H9 (cell line): ENCODE results near the gene COL19A1. TPM values are rescaled to one million over a fixed set of nuclear protein-coding genes. Genes with fewer than 3 reads are reported as not detected.

ENCODE experiments used
- DNase-seq: peaks from one replicate; pipeline ENCODE4 v3.0.0-alpha.2; 2017
- H2AFZ ChIP-seq: one replicate; pipeline ENCODE4 v1.6.1; 2013; ENCODE audit warnings: mild to moderate bottlenecking, low read length, control low read depth, moderate library complexity
- H2AK5ac ChIP-seq: 2 replicates; pipeline ENCODE4 v1.6.1; 2013; ENCODE audit warnings: low read length, control low read depth, mixed read lengths; ENCODE audit not compliant: insufficient read length
- H2BK120ac ChIP-seq: one replicate; pipeline ENCODE4 v1.6.1; 2013; ENCODE audit warnings: low read depth, mild to moderate bottlenecking, low read length, control low read depth, inconsistent platforms; ENCODE audit not compliant: poor library complexity, severe bottlenecking
- H2BK12ac ChIP-seq: 2 replicates; pipeline ENCODE4 v1.6.1; 2013; ENCODE audit warnings: low read length, control low read depth, mixed read lengths, low read depth; ENCODE audit not compliant: insufficient read length
- H2BK15ac ChIP-seq: 2 replicates; pipeline ENCODE4 v1.6.1; 2013; ENCODE audit warnings: low read depth, low read length, control low read depth
- H2BK20ac ChIP-seq: one replicate; pipeline ENCODE4 v1.6.1; 2013; ENCODE audit warnings: low read depth, mild to moderate bottlenecking, low read length, control low read depth, inconsistent platforms; ENCODE audit not compliant: poor library complexity, severe bottlenecking
- H2BK5ac ChIP-seq: 2 replicates; pipeline ENCODE4 v1.6.1; 2013; ENCODE audit warnings: low read length, control low read depth, mixed read lengths; ENCODE audit not compliant: insufficient read length
- H3K14ac ChIP-seq: 2 replicates; pipeline ENCODE4 v1.6.1; 2013; ENCODE audit warnings: low read length, control low read depth; ENCODE audit not compliant: insufficient read depth
- H3K18ac ChIP-seq: 2 replicates; pipeline ENCODE4 v1.6.1; 2013; ENCODE audit warnings: low read depth, mild to moderate bottlenecking, mixed read lengths, low read length, control low read depth; ENCODE audit not compliant: insufficient read length
- H3K23ac ChIP-seq: 2 replicates; pipeline ENCODE4 v1.6.1; 2013; ENCODE audit warnings: low read length, control low read depth, mixed read lengths, low read depth; ENCODE audit not compliant: insufficient read length
- H3K23me2 ChIP-seq: 2 replicates; pipeline ENCODE4 v1.6.1; 2013; ENCODE audit warnings: low read depth, mild to moderate bottlenecking, mixed read lengths, low read length, control low read depth; ENCODE audit not compliant: insufficient read length, poor library complexity, severe bottlenecking
- H3K27ac ChIP-seq: 2 replicates; pipeline ENCODE4 v1.5.1; 2013; ENCODE audit warnings: low read length, control low read depth, mixed read lengths, low read depth; ENCODE audit not compliant: insufficient read length
- H3K27me3 ChIP-seq: 2 replicates; pipeline ENCODE4 v1.6.1; 2013; ENCODE audit warnings: low read length, control low read depth, inconsistent platforms; ENCODE audit not compliant: insufficient read depth
- H3K4ac ChIP-seq: 2 replicates; pipeline ENCODE4 v1.6.1; 2013; ENCODE audit warnings: low read depth, mild to moderate bottlenecking, control low read depth, inconsistent platforms, low read length, moderate library complexity
- H3K4me1 ChIP-seq: 2 replicates; pipeline ENCODE4 v1.6.1; 2013; ENCODE audit warnings: low read length, control low read depth, inconsistent platforms; ENCODE audit not compliant: insufficient read depth
- H3K4me2 ChIP-seq: 2 replicates; pipeline ENCODE4 v1.6.1; 2013; ENCODE audit warnings: low read length, control low read depth, mixed read lengths; ENCODE audit not compliant: insufficient read length, insufficient read depth
- H3K56ac ChIP-seq: 2 replicates; pipeline ENCODE4 v1.6.1; 2013; ENCODE audit warnings: low read depth, mild to moderate bottlenecking, mixed read lengths, low read length, control low read depth; ENCODE audit not compliant: insufficient read length
- H3K79me1 ChIP-seq: 2 replicates; pipeline ENCODE4 v1.6.1; 2013; ENCODE audit warnings: low read depth, mild to moderate bottlenecking, moderate library complexity, low read length, control low read depth, inconsistent platforms; ENCODE audit not compliant: insufficient read depth, poor library complexity, severe bottlenecking
- H3K79me2 ChIP-seq: 2 replicates; pipeline ENCODE4 v1.6.1; 2013; ENCODE audit warnings: low read length, control low read depth, inconsistent platforms; ENCODE audit not compliant: insufficient read depth
- H3K9ac ChIP-seq: 2 replicates; pipeline ENCODE4 v1.6.1; 2013; ENCODE audit warnings: low read length, control low read depth, mixed read lengths; ENCODE audit not compliant: insufficient read length; ENCODE audit errors: extremely low read depth
- H3K9me3 ChIP-seq: one replicate; pipeline ENCODE4 v1.6.1; 2013; ENCODE audit warnings: low read depth, low read length, inconsistent platforms; ENCODE audit not compliant: control insufficient read depth
- H3T11ph ChIP-seq: one replicate; pipeline ENCODE4 v1.6.1; 2013; ENCODE audit warnings: mild to moderate bottlenecking, low read length, control low read depth, inconsistent platforms
- H4K20me1 ChIP-seq: one replicate; pipeline ENCODE4 v1.6.1; 2013; ENCODE audit not compliant: control insufficient read depth, insufficient read length, insufficient read depth
- H4K5ac ChIP-seq: 2 replicates; pipeline ENCODE4 v1.6.1; 2013; ENCODE audit warnings: low read depth, mild to moderate bottlenecking, mixed read lengths, low read length, control low read depth; ENCODE audit not compliant: insufficient read length
- H4K8ac ChIP-seq: replicated peaks from 2 replicates; pipeline ENCODE4 v1.6.1; 2013; ENCODE audit warnings: low read length, control low read depth, mixed read lengths, low read depth; ENCODE audit not compliant: insufficient read length
- H4K91ac ChIP-seq: 2 replicates; pipeline ENCODE4 v1.6.1; 2013; ENCODE audit warnings: low read depth, mild to moderate bottlenecking, moderate library complexity, mixed read lengths, low read length, control low read depth; ENCODE audit not compliant: insufficient read length
- H3K27ac Mint-ChIP-seq, 3 experiments: 2 replicates in 2 of 3; 3 replicates in 1 of 3; pipeline ENCODE4 v1.8.0; 2020 to 2021; ENCODE audit warnings: mixed read lengths in 3 of 3, mild to moderate bottlenecking in 1 of 3, moderate library complexity in 1 of 3
- H3K27me3 Mint-ChIP-seq: 2 replicates; pipeline ENCODE4 v1.8.0; 2021; ENCODE audit warnings: low read depth, mild to moderate bottlenecking, moderate library complexity, mixed read lengths
- H3K36me3 Mint-ChIP-seq, 3 experiments: 2 replicates in 2 of 3; 3 replicates in 1 of 3; pipeline ENCODE4 v1.8.0; 2020 to 2021; ENCODE audit warnings: low read depth in 3 of 3, mixed read lengths in 3 of 3; ENCODE audit not compliant: insufficient read depth in 1 of 3
- H3K4me1 Mint-ChIP-seq, 2 experiments: 2 replicates each; pipeline ENCODE4 v1.8.0; 2020; ENCODE audit warnings: mixed read lengths in 2 of 2
- H3K4me3 Mint-ChIP-seq, 2 experiments: 2 replicates in 1 of 2; 3 replicates in 1 of 2; pipeline ENCODE4 v1.8.0; 2020 to 2021; ENCODE audit warnings: mild to moderate bottlenecking in 2 of 2, mixed read lengths in 2 of 2, moderate library complexity in 1 of 2
- H3K9me3 Mint-ChIP-seq, 2 experiments: 2 replicates in 1 of 2; 3 replicates in 1 of 2; pipeline ENCODE4 v1.8.0; 2020; ENCODE audit warnings: mild to moderate bottlenecking in 2 of 2, mixed read lengths in 2 of 2, moderate library complexity in 1 of 2
- WGBS: extraction: QIAGEN DNeasy Blood & Tissue Kit; methylation state at CpG from one replicate; pipeline ENCODE4 v1.1.7; 2013; ENCODE audit warnings: missing lambda C conversion rate, low lambda C conversion rate, mixed read lengths; ENCODE audit not compliant: insufficient read length; ENCODE audit errors: extremely low coverage; 5-methylcytosine and 5-hydroxymethylcytosine counted together
- total RNA-seq: library from RNA; stranded (reverse); gene quantifications from 2 replicates; pipeline ENCODE4 v1.2.1, GENCODE V29; 2021
- TF ChIP-seq, protein P1 (sequence below): fragments of 200-600 bp; sonication (generic); conservative IDR thresholded peaks from 3 replicates; pipeline ENCODE4 v1.8.0; 2021; ENCODE audit warnings: antibody characterized with exemption, mild to moderate bottlenecking

COL19A1 gene
- total RNA-seq, 1 experiment from 2014 or later = not detected

DNA sequence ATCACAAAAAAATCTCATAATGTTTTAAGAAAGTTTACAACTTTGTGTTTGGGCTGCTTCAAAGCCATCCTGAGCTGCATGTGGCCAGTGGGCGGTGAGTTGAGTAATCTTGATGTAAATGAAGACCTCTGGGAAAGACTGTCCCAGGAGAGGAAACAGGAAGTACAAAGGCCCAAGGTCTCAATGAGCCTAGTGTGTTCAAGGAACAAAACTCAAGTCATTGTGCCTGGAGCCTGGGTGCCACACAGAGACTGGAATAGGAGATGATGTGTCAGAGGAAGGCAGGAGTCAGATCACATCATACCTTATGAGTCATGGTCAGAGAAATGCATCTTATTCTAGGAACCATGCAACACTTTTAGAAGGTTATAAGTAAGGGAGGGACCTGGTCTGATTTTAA is 51.5 kb downstream of the COL19A1 start:
- Histone ChIP-seq H3K79me1 (no peaks in the 10 kb centered on the region), H3K79me2 (no peaks in the 10 kb centered on the region), H3K56ac (no peak overlapping the region), H3K23ac (no peak overlapping the region), H4K8ac (no peak overlapping the region), H4K20me1 (no peaks in the 10 kb centered on the region), H3K14ac (no peak overlapping the region), H2BK120ac (no peak overlapping the region), H2BK5ac (no peak overlapping the region), H4K5ac (no peak overlapping the region), H3K9ac (no peak overlapping the region), H3K4me2 (no peak overlapping the region), H3K23me2 (no peaks in the 10 kb centered on the region), H3K4me1 (no peaks in the 10 kb centered on the region), H2AFZ (no peak overlapping the region), H3K27ac (no peak overlapping the region), H3K18ac (no peak overlapping the region), H3K4ac (no peak overlapping the region), H3T11ph (no peak overlapping the region), H4K91ac (no peak overlapping the region), H2AK5ac (no peak overlapping the region), H2BK12ac (no peak overlapping the region), H3K9me3 (no peaks in the 10 kb centered on the region), H3K27me3 (no peaks in the 10 kb centered on the region), H2BK15ac (no peak overlapping the region), H2BK20ac (no peak overlapping the region)
- no CpG with 5 or more reads among the region's 1 CpG for WGBS
- Mint-ChIP-seq H3K4me3 (no peak overlapping the region), H3K36me3 (no peaks in the 10 kb centered on the region), H3K27ac (no peak overlapping the region), H3K27me3 (no peaks in the 10 kb centered on the region), H3K4me1 (peaks cover 8 to 13% of the 10 kb centered on the region in 2 experiments), H3K9me3 (no peaks in the 10 kb centered on the region)
- TF ChIP-seq, protein P1, sequence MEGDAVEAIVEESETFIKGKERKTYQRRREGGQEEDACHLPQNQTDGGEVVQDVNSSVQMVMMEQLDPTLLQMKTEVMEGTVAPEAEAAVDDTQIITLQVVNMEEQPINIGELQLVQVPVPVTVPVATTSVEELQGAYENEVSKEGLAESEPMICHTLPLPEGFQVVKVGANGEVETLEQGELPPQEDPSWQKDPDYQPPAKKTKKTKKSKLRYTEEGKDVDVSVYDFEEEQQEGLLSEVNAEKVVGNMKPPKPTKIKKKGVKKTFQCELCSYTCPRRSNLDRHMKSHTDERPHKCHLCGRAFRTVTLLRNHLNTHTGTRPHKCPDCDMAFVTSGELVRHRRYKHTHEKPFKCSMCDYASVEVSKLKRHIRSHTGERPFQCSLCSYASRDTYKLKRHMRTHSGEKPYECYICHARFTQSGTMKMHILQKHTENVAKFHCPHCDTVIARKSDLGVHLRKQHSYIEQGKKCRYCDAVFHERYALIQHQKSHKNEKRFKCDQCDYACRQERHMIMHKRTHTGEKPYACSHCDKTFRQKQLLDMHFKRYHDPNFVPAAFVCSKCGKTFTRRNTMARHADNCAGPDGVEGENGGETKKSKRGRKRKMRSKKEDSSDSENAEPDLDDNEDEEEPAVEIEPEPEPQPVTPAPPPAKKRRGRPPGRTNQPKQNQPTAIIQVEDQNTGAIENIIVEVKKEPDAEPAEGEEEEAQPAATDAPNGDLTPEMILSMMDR = no peak
- DNase-seq = no peak
